Measurements from ENCODE around the gene PCMTD2. TPM values are rescaled to one million over a fixed set of nuclear protein-coding genes. Genes with fewer than 3 reads are reported as not detected.

The PCMTD2 gene
- 10 to 100 TPM; 63.8 to 100.0 (median 65.6) TPM for total RNA-seq
- total RNA-seq (2013), result 106 TPM

GRCh38 chr20:64255361-64256281 lies at the start of gene PCMTD2:
PCMTD2 (plus strand) TSS chr20:64255748; CDS start chr20:64259966, 4,218 bp downstream.
- H3K36me3 Mint-ChIP-seq, result no peaks in the 10 kb centered on the region
- H3K9me3 Mint-ChIP-seq, result no peaks in the 10 kb centered on the region
- H3K4me1 Mint-ChIP-seq, result peaks cover 50 to 51% of the 10 kb centered on the region in 2 donors
- no peaks in the 10 kb centered on the region for H3K27me3 ChIP-seq (ENCODE audit: control insufficient read depth, insufficient read depth, low read length)
- H3K4me3 ChIP-seq (ENCODE audit: low read length), result peak within 1 kb of the TSS; percentile 75
- peak within 1 kb of the TSS; percentile 57 for H3K27ac ChIP-seq (ENCODE audit: low read length)
- H3K36me3 ChIP-seq (ENCODE audit: control insufficient read depth, insufficient read depth, low read length), result peaks cover 3% of the 10 kb centered on the region
- ATAC-seq, result peak; percentile 87 to 89 (median 88)
- H3K4me3 Mint-ChIP-seq, result peak within 1 kb of the TSS; percentile 95
- intact Hi-C loops (cut with micrococcal nuclease), result no loop called here
- peaks cover 4 to 21% of the 10 kb centered on the region in 2 donors for H3K27me3 Mint-ChIP-seq (ENCODE audit: low read depth in 2 of 2)
- peak; percentile 86 to 91 for DNase-seq
- H3K27ac Mint-ChIP-seq, result peak within 1 kb of the TSS; percentile 87 to 96
- WGBS (ENCODE audit: insufficient coverage), result under 1% methylated on average over 96 of the region's 96 CpGs
- TF ChIP-seq, protein P1, sequence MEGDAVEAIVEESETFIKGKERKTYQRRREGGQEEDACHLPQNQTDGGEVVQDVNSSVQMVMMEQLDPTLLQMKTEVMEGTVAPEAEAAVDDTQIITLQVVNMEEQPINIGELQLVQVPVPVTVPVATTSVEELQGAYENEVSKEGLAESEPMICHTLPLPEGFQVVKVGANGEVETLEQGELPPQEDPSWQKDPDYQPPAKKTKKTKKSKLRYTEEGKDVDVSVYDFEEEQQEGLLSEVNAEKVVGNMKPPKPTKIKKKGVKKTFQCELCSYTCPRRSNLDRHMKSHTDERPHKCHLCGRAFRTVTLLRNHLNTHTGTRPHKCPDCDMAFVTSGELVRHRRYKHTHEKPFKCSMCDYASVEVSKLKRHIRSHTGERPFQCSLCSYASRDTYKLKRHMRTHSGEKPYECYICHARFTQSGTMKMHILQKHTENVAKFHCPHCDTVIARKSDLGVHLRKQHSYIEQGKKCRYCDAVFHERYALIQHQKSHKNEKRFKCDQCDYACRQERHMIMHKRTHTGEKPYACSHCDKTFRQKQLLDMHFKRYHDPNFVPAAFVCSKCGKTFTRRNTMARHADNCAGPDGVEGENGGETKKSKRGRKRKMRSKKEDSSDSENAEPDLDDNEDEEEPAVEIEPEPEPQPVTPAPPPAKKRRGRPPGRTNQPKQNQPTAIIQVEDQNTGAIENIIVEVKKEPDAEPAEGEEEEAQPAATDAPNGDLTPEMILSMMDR (IDR thresholded peaks at IDR 0.05), result no peak
- H3K4me1 ChIP-seq (ENCODE audit: control insufficient read depth, insufficient read depth, low read length), result peaks cover 21% of the 10 kb centered on the region
- no peaks in the 10 kb centered on the region for H3K9me3 ChIP-seq (ENCODE audit: control insufficient read depth, insufficient read depth, low read length)

- no peaks in the 10 kb centered on the region for H3K4me1 ChIP-seq (ENCODE audit: control insufficient read depth, insufficient read depth, low read length)
- Mint-ChIP-seq H3K36me3 (no peaks in the 10 kb centered on the region), H3K4me1 (no peaks in the 10 kb centered on the region), H3K27ac (no peak overlapping the region), H3K27me3 (ENCODE audit: low read depth in 2 of 2) (peaks cover 0 to 3% of the 10 kb centered on the region in 2 donors), H3K4me3 (no peak overlapping the region), H3K9me3 (no peaks in the 10 kb centered on the region)
- intact Hi-C loops (cut with micrococcal nuclease), result no loop called here
- DNase-seq (no peak), ATAC-seq (no peak)
- TF ChIP-seq, protein P1 (IDR thresholded peaks at IDR 0.05), result no peak
- no peak overlapping the region for H3K4me3 ChIP-seq (ENCODE audit: low read length)
- no peaks in the 10 kb centered on the region for H3K9me3 ChIP-seq (ENCODE audit: control insufficient read depth, insufficient read depth, low read length)
- no peak overlapping the region for H3K27ac ChIP-seq (ENCODE audit: low read length)
- H3K36me3 ChIP-seq (ENCODE audit: control insufficient read depth, insufficient read depth, low read length), result no peaks in the 10 kb centered on the region
- WGBS (ENCODE audit: insufficient coverage), result 90% methylated on average over 8 of the region's 8 CpGs
- H3K27me3 ChIP-seq (ENCODE audit: control insufficient read depth, insufficient read depth, low read length), result no peaks in the 10 kb centered on the region
Observed at GRCh38 chr20:64206614-64207013, 48.9 kb upstream of the PCMTD2 start.

- TF ChIP-seq, protein P1 (IDR thresholded peaks at IDR 0.05), result no peak
- Histone ChIP-seq H3K4me3 (ENCODE audit: low read length) (no peak overlapping the region), H3K9me3 (ENCODE audit: control insufficient read depth, insufficient read depth, low read length) (no peaks in the 10 kb centered on the region), H3K27me3 (ENCODE audit: control insufficient read depth, insufficient read depth, low read length) (no peaks in the 10 kb centered on the region), H3K36me3 (ENCODE audit: control insufficient read depth, insufficient read depth, low read length) (no peaks in the 10 kb centered on the region), H3K27ac (ENCODE audit: low read length) (no peak overlapping the region), H3K4me1 (ENCODE audit: control insufficient read depth, insufficient read depth, low read length) (no peaks in the 10 kb centered on the region)
- Mint-ChIP-seq H3K4me3 (no peak overlapping the region), H3K27me3 (ENCODE audit: low read depth in 2 of 2) (peaks cover 0 to 3% of the 10 kb centered on the region in 2 donors), H3K27ac (no peak overlapping the region), H3K9me3 (no peaks in the 10 kb centered on the region), H3K4me1 (no peaks in the 10 kb centered on the region), H3K36me3 (no peaks in the 10 kb centered on the region)
- intact Hi-C loops (cut with micrococcal nuclease), result no loop called here
- no peak for ATAC-seq
- 91% methylated on average over 25 of the region's 25 CpGs for WGBS (ENCODE audit: insufficient coverage)
- DNase-seq, result no peak
Observed at GRCh38 chr20:64207641-64208590, 47.6 kb upstream of the PCMTD2 start.
